Measurements from ENCODE around the gene PPFIA4. TPM values are rescaled to one million over a fixed set of nuclear protein-coding genes. Genes with fewer than 3 reads are reported as not detected.
A peak's percentile ranks its signal among the peaks of the same experiment; 100 is the strongest.

Gene PPFIA4
- total RNA-seq, 1 donor from 2014 or later = 1.3 TPM

GRCh38 chr1:203084588-203085527, 58.6 kb downstream of the PPFIA4 start:
- no peaks in the 10 kb centered on the region for H3K27me3 ChIP-seq
- ATAC-seq (peak; percentile 50), DNase-seq (no peak)
- peak; percentile 33 for TF ChIP-seq CTCF (IDR thresholded peaks at IDR 0.05)
- H3K4me3 ChIP-seq = no peak overlapping the region
- no peaks in the 10 kb centered on the region for H3K36me3 ChIP-seq
- no peaks in the 10 kb centered on the region for H3K4me1 ChIP-seq
- H3K27ac ChIP-seq = no peak overlapping the region
- no peaks in the 10 kb centered on the region for H3K9me3 ChIP-seq
- intact Hi-C loops (cut with DNase I) = no loop called here

GRCh38 chr1:203085528-203086406, 59.5 kb downstream of the PPFIA4 start, which contains the start of gene MYOG:
TSS of gene MYOG (minus strand) at chr1:203086012. CDS start at chr1:203085961, 51 bp downstream.
- Histone ChIP-seq H3K9me3 (no peaks in the 10 kb centered on the region), H3K27me3 (no peaks in the 10 kb centered on the region), H3K36me3 (no peaks in the 10 kb centered on the region), H3K4me1 (no peaks in the 10 kb centered on the region), H3K4me3 (no peak within 1 kb of the TSS), H3K27ac (no peak within 1 kb of the TSS)
- ATAC-seq (no peak), DNase-seq (no peak)
- intact Hi-C loops (cut with DNase I) = no loop called here
- TF ChIP-seq CTCF (IDR thresholded peaks at IDR 0.05) = no peak

GRCh38 chr1:203086992-203087763, 60.9 kb downstream of the PPFIA4 start:
- no peak for TF ChIP-seq CTCF (IDR thresholded peaks at IDR 0.05)
- H3K36me3 ChIP-seq = no peaks in the 10 kb centered on the region
- intact Hi-C loops (cut with DNase I) = no loop called here
- no peak overlapping the region for H3K4me3 ChIP-seq
- H3K4me1 ChIP-seq = no peaks in the 10 kb centered on the region
- H3K9me3 ChIP-seq = no peaks in the 10 kb centered on the region
- no peaks in the 10 kb centered on the region for H3K27me3 ChIP-seq
- H3K27ac ChIP-seq = no peak overlapping the region
- DNase-seq = no peak
- no peak for ATAC-seq

DNA sequence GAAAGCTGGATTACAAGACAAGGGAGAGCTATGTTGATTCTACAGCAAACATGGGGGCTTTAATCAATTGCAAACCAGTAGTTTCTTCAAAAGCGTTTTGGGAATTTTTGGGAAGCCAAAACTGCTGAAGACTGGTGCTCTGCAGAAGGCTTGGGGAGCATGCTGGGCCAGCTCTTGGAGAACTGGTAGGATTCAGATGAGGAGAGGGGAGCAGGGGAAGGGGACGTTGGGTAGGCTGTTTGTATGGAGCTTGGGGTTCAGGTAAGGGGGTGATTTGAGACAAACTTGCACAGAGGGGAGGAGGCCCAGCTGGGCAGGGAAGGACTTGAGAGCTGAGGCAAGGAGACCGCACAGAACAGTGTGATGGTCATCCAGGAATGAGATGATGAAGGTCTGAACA, 62.1 kb downstream of the PPFIA4 start:
- DNase-seq (no peak), ATAC-seq (no peak)
- Histone ChIP-seq H3K36me3 (no peaks in the 10 kb centered on the region), H3K27me3 (no peaks in the 10 kb centered on the region), H3K27ac (no peak overlapping the region), H3K9me3 (no peaks in the 10 kb centered on the region), H3K4me1 (no peaks in the 10 kb centered on the region), H3K4me3 (no peak overlapping the region)
- intact Hi-C loops (cut with DNase I) = no loop called here
- no peak for TF ChIP-seq CTCF (IDR thresholded peaks at IDR 0.05)

DNA sequence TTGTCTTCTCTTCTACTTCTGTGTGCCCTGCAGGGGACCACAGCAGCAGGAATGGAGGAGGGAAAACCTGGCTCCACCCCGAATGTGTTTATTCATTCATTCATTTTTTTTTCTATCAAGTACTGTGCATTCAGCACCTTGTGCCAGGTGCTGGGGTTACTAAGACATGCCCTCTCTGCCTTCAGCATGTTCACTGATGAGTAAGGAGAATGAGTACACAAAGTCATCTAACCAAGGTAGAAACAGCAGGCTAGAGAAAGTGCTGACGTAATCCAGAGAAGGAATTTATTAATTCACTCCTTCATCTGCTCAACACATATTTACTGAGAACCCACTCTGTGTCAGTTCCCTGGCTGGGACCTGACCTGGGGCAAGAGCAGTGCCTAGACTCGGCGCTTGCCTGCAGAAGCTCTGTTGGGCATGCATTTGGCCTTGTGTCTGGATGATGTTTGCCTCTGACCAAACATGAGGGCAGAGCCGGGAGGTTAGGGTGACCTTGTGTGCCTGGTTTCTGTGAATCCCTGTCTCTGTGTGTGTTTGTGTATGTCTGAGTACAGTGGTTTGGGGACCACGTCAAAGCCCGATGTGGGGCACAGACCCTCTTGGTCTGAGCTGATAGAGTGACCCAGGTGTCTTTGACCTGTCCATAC, 62.8 kb downstream of the PPFIA4 start:
- no peak overlapping the region for H3K4me3 ChIP-seq
- no peaks in the 10 kb centered on the region for H3K36me3 ChIP-seq
- intact Hi-C loops (cut with DNase I) = no loop called here
- H3K27me3 ChIP-seq = no peaks in the 10 kb centered on the region
- H3K4me1 ChIP-seq = no peaks in the 10 kb centered on the region
- no peak for TF ChIP-seq CTCF (IDR thresholded peaks at IDR 0.05)
- ATAC-seq (no peak), DNase-seq (no peak)
- no peak overlapping the region for H3K27ac ChIP-seq
- H3K9me3 ChIP-seq = no peaks in the 10 kb centered on the region

All from upper lobe of right lung (tissue), 1 donor.